Caco-2 (cell line): ENCODE measurements around the gene SSBP2. TPM values are rescaled to one million over a fixed set of nuclear protein-coding genes. Genes with fewer than 3 reads are reported as not detected.
"Not testable (repeated sequence)": the region's sequence is repeated elsewhere in the genome, so short reads cannot be mapped to it uniquely, and the experiment has no call there.

Source experiments
- BruUV-seq: library from RNA; stranded (reverse); fragments of 400-500 nt; replicated peaks from 2 replicates; lab custom pipeline; 2021; lab: Mats Ljungman, UMichigan
- CTCF ChIA-PET: fragments of 300-600 bp; sonication (Branson Sonifier 250); formaldehyde crosslinking; loops from one replicate; lab custom pipeline; 2022; ENCODE audit warnings: antibody characterized with exemption; lab: Charles Lee
- POLR2A ChIA-PET: fragments of 300-600 bp; sonication (Branson Sonifier 250); formaldehyde crosslinking; loops from one replicate; lab custom pipeline; 2022; ENCODE audit warnings: antibody characterized with exemption; lab: Charles Lee
- DNase-seq, 2 experiments: peaks; one replicate each; pipeline versions ENCODE4 v3.0.0 to v3.0.0-alpha.2; 2020 to 2022
- H3K27me3 ChIP-seq: replicated peaks from 2 replicates; pipeline ENCODE4 v1.6.0; 2011; ENCODE audit warnings: low read length; ENCODE audit not compliant: control insufficient read depth, insufficient read depth
- H3K36me3 ChIP-seq: 2 replicates; pipeline ENCODE4 v1.5.1; 2011; ENCODE audit warnings: low read length; ENCODE audit not compliant: control insufficient read depth, insufficient read depth
- H3K4me1 ChIP-seq: fragments of 250-450 bp; sonication (Bioruptor Pico); 2 replicates; pipeline ENCODE4 v1.5.1; 2020; ENCODE audit warnings: mild to moderate bottlenecking
- H3K4me3 ChIP-seq: 2 replicates; pipeline ENCODE4 v1.5.1; 2011; ENCODE audit warnings: low read depth, mild to moderate bottlenecking, control low read depth, low read length
- H3K9me3 ChIP-seq: fragments of 250-450 bp; sonication (Bioruptor Pico); 2 replicates; pipeline ENCODE4 v1.5.1; 2020; ENCODE audit warnings: mild to moderate bottlenecking, moderate library complexity
- H3K27ac Mint-ChIP-seq: one replicate; pipeline ENCODE4 v1.8.0; 2022; ENCODE audit warnings: mixed read lengths; ENCODE audit not compliant: unreplicated experiment
- H3K27me3 Mint-ChIP-seq: one replicate; pipeline ENCODE4 v1.8.0; 2022; ENCODE audit warnings: mixed read lengths; ENCODE audit not compliant: insufficient read depth, unreplicated experiment
- H3K36me3 Mint-ChIP-seq: one replicate; pipeline ENCODE4 v1.8.0; 2022; ENCODE audit warnings: mild to moderate bottlenecking, mixed read lengths; ENCODE audit not compliant: insufficient read depth, unreplicated experiment
- H3K4me1 Mint-ChIP-seq: one replicate; pipeline ENCODE4 v1.8.0; 2022; ENCODE audit warnings: low read depth, mixed read lengths; ENCODE audit not compliant: unreplicated experiment
- H3K4me3 Mint-ChIP-seq: one replicate; pipeline ENCODE4 v1.8.0; 2022; ENCODE audit warnings: mild to moderate bottlenecking, moderate library complexity, mixed read lengths; ENCODE audit not compliant: unreplicated experiment
- H3K9me3 Mint-ChIP-seq: one replicate; pipeline ENCODE4 v1.8.0; 2022; ENCODE audit warnings: mixed read lengths; ENCODE audit not compliant: unreplicated experiment
- intact Hi-C: fragments of 100-400 bp; cut with micrococcal nuclease; formaldehyde crosslinking; loops from one replicate; pipeline ENCODE4 v1.10.0; 2022; ENCODE audit not compliant: unreplicated experiment
- total RNA-seq: library from RNA; stranded (reverse); gene quantifications from 2 replicates; pipeline ENCODE4 v1.2.3, GENCODE V29; 2022
- TF ChIP-seq, protein P1 (sequence below), 2 experiments: fragments of 200-600 bp in 1 of 2; IDR thresholded peaks; 1 replicate in 1 of 2; 2 replicates in 1 of 2; pipeline versions ENCODE4 v1.5.1 to v1.8.0; 2011 to 2022; ENCODE audit warnings: antibody characterized with exemption in 1 of 2, control low read depth in 1 of 2, inconsistent platforms in 1 of 2, low read depth in 1 of 2, low read length in 1 of 2, mild to moderate bottlenecking in 1 of 2, moderate library complexity in 1 of 2; ENCODE audit not compliant: insufficient read depth in 1 of 2, severe bottlenecking in 1 of 2, unreplicated experiment in 1 of 2

Gene SSBP2
- total RNA-seq, 1 experiment from 2014 or later, result 2.5 TPM

GRCh38 chr5:81482595-81482994, 268.3 kb downstream of the SSBP2 start:
- no peak for DNase-seq
- H3K36me3 ChIP-seq, result no peaks in the 10 kb centered on the region
- Mint-ChIP-seq H3K9me3 (no peaks in the 10 kb centered on the region), H3K36me3 (no peaks in the 10 kb centered on the region), H3K27ac (no peak overlapping the region), H3K4me3 (no peak overlapping the region), H3K27me3 (no peaks in the 10 kb centered on the region), H3K4me1 (peaks cover 8% of the 10 kb centered on the region)
- H3K27me3 ChIP-seq, result no peaks in the 10 kb centered on the region
- H3K4me1 ChIP-seq, result peaks cover 10% of the 10 kb centered on the region; the same call in 1 of the 2 replicates
- intact Hi-C loops, result no loop called here
- TF ChIP-seq, protein P1, sequence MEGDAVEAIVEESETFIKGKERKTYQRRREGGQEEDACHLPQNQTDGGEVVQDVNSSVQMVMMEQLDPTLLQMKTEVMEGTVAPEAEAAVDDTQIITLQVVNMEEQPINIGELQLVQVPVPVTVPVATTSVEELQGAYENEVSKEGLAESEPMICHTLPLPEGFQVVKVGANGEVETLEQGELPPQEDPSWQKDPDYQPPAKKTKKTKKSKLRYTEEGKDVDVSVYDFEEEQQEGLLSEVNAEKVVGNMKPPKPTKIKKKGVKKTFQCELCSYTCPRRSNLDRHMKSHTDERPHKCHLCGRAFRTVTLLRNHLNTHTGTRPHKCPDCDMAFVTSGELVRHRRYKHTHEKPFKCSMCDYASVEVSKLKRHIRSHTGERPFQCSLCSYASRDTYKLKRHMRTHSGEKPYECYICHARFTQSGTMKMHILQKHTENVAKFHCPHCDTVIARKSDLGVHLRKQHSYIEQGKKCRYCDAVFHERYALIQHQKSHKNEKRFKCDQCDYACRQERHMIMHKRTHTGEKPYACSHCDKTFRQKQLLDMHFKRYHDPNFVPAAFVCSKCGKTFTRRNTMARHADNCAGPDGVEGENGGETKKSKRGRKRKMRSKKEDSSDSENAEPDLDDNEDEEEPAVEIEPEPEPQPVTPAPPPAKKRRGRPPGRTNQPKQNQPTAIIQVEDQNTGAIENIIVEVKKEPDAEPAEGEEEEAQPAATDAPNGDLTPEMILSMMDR (IDR thresholded peaks at IDR 0.05; ENCODE audit: insufficient read depth in 1 of 2, low read depth in 1 of 2, low read length in 1 of 2, severe bottlenecking in 1 of 2, unreplicated experiment in 1 of 2), result no peak
- H3K4me3 ChIP-seq, result no peak overlapping the region
- POLR2A ChIA-PET, result no interaction called here
- no peaks in the 10 kb centered on the region for H3K9me3 ChIP-seq
- no TSS peak for BruUV-seq
- CTCF ChIA-PET, result no interaction called here

GRCh38 chr5:81473395-81473794, 277.5 kb downstream of the SSBP2 start:
- BruUV-seq, H3K4me1 Mint-ChIP-seq, H3K27me3 ChIP-seq, DNase-seq, intact Hi-C loops, H3K4me3 Mint-ChIP-seq, H3K9me3 Mint-ChIP-seq, H3K27ac Mint-ChIP-seq, H3K36me3 Mint-ChIP-seq, H3K9me3 ChIP-seq, H3K4me3 ChIP-seq, H3K27me3 Mint-ChIP-seq, H3K36me3 ChIP-seq, CTCF ChIA-PET, H3K4me1 ChIP-seq, POLR2A ChIA-PET: not testable (repeated sequence)

DNA sequence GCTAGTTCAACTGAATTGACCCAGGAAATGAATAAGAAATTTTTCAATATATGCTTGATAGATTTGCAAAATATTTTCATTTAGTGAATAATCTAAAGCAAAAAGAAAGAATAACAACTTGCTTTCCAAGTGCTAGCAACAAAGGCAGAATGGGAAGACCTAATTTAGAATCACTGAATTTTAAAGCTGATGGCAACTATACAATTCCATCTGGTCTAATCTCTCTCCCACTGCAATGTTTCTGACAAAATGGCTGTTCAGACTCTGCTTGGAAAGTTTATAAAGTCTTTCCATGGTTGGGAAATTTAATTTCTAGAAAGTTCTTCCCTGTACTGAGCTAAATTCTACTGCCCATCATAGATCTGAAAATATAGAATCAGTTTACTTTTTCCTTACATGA, 281.2 kb downstream of the SSBP2 start:
- Mint-ChIP-seq H3K27me3 (no peaks in the 10 kb centered on the region), H3K4me3 (no peak overlapping the region), H3K36me3 (peaks cover 5% of the 10 kb centered on the region), H3K9me3 (no peaks in the 10 kb centered on the region), H3K4me1 (peaks cover 27% of the 10 kb centered on the region), H3K27ac (no peak overlapping the region)
- H3K9me3 ChIP-seq, result no peaks in the 10 kb centered on the region
- H3K4me3 ChIP-seq, result no peak overlapping the region
- no peaks in the 10 kb centered on the region for H3K36me3 ChIP-seq
- H3K27me3 ChIP-seq, result no peaks in the 10 kb centered on the region
- DNase-seq, result no peak
- ChIA-PET POLR2A (no interaction called here), CTCF (no interaction called here)
- BruUV-seq, result no TSS peak
- intact Hi-C loops, result no loop called here
- peaks cover 5% of the 10 kb centered on the region for H3K4me1 ChIP-seq
- TF ChIP-seq, protein P1 (IDR thresholded peaks at IDR 0.05; ENCODE audit: insufficient read depth in 1 of 2, low read depth in 1 of 2, low read length in 1 of 2, severe bottlenecking in 1 of 2, unreplicated experiment in 1 of 2), result no peak
